Fibroblast of peridontal ligament (primary cell): ENCODE results near the gene CFAP119.

Source experiments
- DNase-seq: peaks from one replicate; pipeline ENCODE4 v3.0.0-alpha.2; 2010; ENCODE audit errors: extremely low read depth

CFAP119 gene

GRCh38 chr16:30762991-30763725, 1.3 kb upstream of the CFAP119 start:
- DNase-seq, result no peak

- DNase-seq, result no peak
Observed at GRCh38 chr16:30761427-30761927, 385 bp downstream of the CFAP119 start.

GRCh38 chr16:30760577-30761426, 1.1 kb downstream of the CFAP119 start:
- DNase-seq, result no peak

- DNase-seq, result no peak
Observed at GRCh38 chr16:30760001-30760559, 1.8 kb downstream of the CFAP119 start.

- no peak for DNase-seq
Observed at GRCh38 chr16:30758988-30759491, 2.8 kb downstream of the CFAP119 start.

- no peak for DNase-seq
Observed at GRCh38 chr16:30757316-30757715, 4.5 kb downstream of the CFAP119 start.

GRCh38 chr16:30756781-30757100, 5.1 kb downstream of the CFAP119 start:
- DNase-seq, result no peak

- DNase-seq, result no peak
Observed at GRCh38 chr16:30755955-30756780, 5.7 kb downstream of the CFAP119 start.

GRCh38 chr16:30753596-30753995, 8.3 kb downstream of the CFAP119 start:
- DNase-seq, result no peak

- no peak for DNase-seq
Observed at GRCh38 chr16:30750876-30751465, 10.9 kb downstream of the CFAP119 start.

GRCh38 chr16:30750201-30750600, 11.7 kb downstream of the CFAP119 start:
- DNase-seq, result no peak

GRCh38 chr16:30748634-30749445, 13.0 kb downstream of the CFAP119 start:
- DNase-seq, result no peak

- peak; percentile 98 for DNase-seq
Observed at GRCh38 chr16:30747799-30748633, 13.8 kb downstream of the CFAP119 start, which contains the start of gene PHKG2. PHKG2 (plus strand) TSS chr16:30748425; CDS start chr16:30748821, 396 bp downstream.

GRCh38 chr16:30747331-30747730, 14.5 kb downstream of the CFAP119 start:
- DNase-seq, result peak; percentile 24

GRCh38 chr16:30746638-30747175, 15.2 kb downstream of the CFAP119 start:
- DNase-seq, result no peak

- no peak for DNase-seq
Observed at GRCh38 chr16:30745082-30745481, 16.8 kb downstream of the CFAP119 start.

GRCh38 chr16:30744183-30744582, 17.7 kb downstream of the CFAP119 start:
- DNase-seq, result no peak

- DNase-seq, result no peak
Observed at GRCh38 chr16:30743716-30744115, 18.1 kb downstream of the CFAP119 start.

GRCh38 chr16:30741461-30741914, 20.4 kb downstream of the CFAP119 start:
- DNase-seq, result peak; percentile 74
